Thyroid gland (tissue), 4 donors: Measurements from ENCODE around the gene SEMA4C.

Experiments
- POLR2A ChIP-seq, 2 donors: fragments of 450-650 bp; IDR thresholded peaks; one replicate each; pipeline ENCODE4 v1.6.1; 2017; ENCODE audit warnings: antibody characterized with exemption in 2 of 2, mild to moderate bottlenecking in 2 of 2, moderate library complexity in 1 of 2
- TF ChIP-seq, protein P1 (sequence below), 6 experiments: fragments of 200-600 bp in 3 of 6; fragments of 450-650 bp in 3 of 6; sonication (generic) in 3 of 6; IDR thresholded peaks; one replicate each; pipeline ENCODE4 v1.5.1; 2016 to 2019; ENCODE audit warnings: antibody characterized with exemption in 6 of 6, mild to moderate bottlenecking in 2 of 6, inconsistent platforms in 1 of 6, moderate library complexity in 1 of 6

DNA sequence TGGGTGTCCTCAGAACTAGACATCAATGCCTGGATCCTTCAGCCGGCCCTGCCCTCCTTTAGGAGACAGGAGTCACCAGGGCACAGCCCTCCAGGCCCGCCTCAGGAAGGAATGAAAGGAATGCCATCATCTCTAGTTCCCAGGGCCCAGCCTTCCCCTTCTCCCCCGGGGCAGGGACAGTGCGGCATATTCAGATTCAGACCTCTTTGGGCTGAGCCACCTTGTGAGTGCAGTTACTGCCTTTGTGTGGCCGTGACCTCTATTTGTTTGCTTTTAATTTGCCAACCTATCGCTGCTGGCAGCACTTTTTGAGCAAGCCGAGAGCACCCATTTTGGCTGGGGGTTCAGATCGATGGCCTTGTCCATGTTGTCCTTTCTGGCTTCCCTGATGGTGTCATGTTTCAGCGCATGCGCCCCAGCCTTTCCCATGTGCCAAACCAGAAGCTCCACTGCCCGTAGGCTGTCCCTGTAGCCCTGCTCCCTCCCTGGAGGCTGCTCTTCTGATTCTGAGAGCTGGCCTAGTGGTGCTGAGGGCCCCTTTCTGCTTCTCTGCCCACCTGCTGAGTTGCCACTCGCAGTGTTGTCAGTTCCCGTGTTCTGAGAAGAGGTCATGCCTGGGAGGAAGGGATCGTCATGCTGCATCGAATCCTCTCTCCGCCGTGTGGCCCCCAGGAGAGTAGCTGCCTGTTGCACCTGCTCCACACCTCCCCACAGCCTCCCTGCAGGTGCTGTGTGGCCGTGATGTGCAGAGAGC is 36.9 kb downstream of the SEMA4C start:
- TF ChIP-seq, protein P1, sequence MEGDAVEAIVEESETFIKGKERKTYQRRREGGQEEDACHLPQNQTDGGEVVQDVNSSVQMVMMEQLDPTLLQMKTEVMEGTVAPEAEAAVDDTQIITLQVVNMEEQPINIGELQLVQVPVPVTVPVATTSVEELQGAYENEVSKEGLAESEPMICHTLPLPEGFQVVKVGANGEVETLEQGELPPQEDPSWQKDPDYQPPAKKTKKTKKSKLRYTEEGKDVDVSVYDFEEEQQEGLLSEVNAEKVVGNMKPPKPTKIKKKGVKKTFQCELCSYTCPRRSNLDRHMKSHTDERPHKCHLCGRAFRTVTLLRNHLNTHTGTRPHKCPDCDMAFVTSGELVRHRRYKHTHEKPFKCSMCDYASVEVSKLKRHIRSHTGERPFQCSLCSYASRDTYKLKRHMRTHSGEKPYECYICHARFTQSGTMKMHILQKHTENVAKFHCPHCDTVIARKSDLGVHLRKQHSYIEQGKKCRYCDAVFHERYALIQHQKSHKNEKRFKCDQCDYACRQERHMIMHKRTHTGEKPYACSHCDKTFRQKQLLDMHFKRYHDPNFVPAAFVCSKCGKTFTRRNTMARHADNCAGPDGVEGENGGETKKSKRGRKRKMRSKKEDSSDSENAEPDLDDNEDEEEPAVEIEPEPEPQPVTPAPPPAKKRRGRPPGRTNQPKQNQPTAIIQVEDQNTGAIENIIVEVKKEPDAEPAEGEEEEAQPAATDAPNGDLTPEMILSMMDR (IDR thresholded peaks at IDR 0.05): peak in 1 of 6 experiments; percentile 14
- peak in 1 of 2 donors; percentile 64 for TF ChIP-seq POLR2A (IDR thresholded peaks at IDR 0.05)
